HG03460 (cell line): Measurements from ENCODE around the gene ATP2B3.
"Not testable (repeated sequence)": the region's sequence is repeated elsewhere in the genome, so short reads cannot be mapped to it uniquely, and the experiment has no call there.

Experiments used
- ATAC-seq: cut with Tn5 transposase; IDR thresholded peaks from one replicate; pipeline ENCODE4 v1.9.1; 2021; ENCODE audit not compliant: unreplicated experiment

ATP2B3 gene

DNA sequence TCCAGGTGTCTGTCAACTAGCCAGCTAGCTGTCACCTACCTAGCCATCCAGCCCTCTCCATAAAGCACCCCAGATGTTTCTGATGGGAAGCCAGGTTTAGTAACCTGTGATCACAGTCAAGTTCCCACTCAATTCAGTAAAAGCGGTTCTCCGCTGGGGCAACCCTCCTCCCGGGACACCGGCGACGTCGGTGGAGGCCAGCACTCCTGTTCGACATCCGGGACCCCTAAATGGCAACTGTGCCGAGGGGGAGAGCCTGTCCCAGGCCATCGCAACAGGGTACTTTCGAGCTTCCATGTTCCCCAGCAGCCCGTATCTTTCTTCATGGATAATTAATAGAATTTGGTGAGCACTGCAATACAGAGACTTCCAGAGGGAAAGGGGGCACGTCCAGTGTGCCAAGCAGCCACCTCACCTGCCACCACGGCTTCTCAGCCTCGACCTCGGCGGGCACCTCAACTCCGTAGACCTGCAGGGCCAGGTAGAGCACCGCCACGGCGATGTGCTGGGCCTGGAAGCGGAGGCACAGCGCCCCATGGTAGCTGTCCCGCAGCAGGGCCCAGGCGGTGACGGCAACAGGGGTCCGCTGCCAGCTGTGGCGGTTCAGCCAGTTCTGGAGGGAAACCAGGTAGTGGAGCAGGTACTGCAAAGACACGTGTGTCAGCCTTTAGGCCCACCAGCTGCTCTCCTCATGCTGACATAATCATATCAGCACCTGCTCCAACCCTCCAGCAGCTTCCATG is 74.8 kb downstream of the ATP2B3 start:
- no peak for ATAC-seq

DNA sequence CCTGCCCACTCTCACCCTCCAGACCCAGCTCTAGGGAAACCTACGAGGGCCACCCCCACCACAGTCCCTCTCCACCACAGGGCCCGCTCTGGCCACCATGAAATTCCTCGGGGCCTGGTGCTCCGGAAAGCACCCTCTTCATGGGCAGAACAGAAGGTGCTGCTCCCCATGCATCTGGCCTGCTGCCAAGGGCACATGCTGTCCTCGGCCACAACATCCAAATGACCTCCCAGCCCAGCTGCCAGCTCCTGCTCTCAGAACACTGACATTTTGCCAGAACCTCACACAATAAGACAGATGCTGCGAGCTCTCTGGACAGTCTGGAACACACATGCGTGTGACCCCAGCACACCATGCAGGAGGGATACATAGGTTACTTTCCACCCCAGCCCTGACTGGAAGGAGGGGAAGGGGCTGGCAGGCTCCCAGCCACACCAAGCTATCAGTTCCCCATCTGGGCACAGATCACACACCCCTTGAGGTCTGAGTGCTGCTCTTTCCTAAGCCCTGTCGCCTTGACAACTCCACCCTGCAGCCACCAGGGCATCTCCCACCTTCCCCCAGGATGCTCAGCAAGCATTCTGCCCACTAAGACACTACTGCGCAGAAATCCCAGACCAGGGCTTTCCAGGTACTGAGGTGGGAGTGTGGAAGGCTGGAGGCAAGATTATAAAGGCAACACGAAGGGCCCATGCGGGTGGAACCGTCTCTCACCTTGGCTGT is 75.7 kb downstream of the ATP2B3 start:
- no peak for ATAC-seq

DNA sequence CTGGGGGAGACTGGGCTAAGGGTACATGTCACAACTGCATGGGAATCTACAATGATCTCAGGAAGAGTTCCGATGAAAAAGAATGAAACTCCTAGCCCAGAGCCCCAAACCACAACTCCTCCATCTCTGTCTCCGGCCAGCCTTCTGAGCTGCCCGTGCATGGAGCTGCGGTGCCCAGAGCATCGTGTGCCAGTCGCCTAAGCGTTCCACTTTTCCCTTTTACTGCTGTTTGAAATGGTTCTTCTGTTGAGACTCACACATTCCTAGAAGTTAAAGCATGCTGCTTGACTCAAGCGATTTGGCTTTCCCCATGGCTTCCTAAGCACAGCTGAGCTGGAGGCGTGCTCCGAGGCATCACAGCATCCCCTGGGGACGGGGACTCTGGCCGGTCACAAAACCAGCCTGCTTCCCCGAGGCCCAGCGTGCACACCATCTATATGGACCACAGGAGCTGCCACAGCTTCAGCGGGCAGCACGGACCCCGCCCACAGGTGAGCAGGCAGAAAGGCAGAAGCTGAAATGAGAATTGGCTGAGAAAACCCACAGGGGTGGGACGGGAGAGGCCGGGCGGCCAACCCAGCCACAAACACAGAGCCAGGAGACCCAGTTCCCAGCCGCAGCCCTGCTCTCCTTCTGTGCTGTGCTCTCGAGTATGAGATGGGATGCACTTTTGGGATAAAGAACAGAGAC is 76.5 kb downstream of the ATP2B3 start:
- ATAC-seq, result no peak

DNA sequence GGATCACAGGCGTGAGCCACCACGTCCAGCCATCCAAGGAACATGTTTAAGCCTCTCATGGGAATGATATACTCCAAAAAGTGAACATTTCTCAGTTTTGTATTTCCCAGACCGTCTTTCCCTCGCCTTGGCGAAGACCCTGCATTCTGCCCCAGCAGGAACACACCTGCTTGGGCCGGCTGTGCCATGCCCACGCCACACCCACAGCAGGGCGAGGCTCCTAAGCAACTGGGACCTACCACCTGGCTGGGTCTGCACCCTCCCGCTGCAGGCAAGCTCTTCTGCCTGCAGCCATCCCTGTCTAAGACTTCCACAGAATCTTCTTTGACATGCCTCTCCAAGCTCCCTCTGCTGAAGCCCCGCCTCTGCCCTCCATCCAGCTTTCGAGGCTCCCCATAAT is 77.9 kb downstream of the ATP2B3 start:
- no peak for ATAC-seq

- ATAC-seq, result no peak
These were observed 78.7 kb downstream of the ATP2B3 start for GRCh38 chrX:153595859-153596857.

DNA sequence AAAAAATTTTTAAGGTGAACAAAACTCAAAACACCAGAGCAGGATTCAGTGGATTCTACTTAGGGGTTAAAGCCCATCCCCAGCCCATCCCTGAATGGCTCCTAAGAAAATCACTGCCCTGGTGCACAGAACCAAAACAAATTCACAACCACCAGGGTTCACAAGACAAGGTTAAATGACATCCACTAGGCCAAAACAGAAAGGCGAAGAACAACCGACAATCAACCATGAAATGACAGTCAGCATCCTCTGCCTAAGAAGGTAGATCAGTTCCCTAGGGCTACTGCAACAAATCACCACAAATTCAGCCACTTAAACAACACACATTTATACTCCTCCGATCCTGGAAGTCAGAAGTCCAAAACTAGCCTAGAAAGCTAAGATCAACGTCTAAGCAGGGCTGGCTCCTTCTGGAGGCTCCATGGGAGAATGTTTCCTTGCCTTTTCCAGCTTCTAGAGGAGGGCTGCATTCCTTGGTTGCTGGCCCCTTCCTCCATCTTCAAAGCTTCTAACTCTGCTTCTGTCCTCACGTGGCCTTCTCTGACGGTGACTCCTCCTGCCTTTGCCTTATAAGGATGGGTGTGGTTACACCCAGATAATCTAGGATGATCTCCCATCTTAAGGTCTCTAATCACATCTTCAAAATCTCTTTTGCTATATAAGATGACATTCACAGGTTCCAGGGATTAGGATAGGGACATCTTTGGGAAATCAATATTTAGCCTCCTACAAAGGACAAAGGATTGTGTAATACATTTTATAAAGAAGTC is 79.7 kb downstream of the ATP2B3 start:
- ATAC-seq, result no peak

- ATAC-seq, result peak; percentile 56
These were observed 81.2 kb downstream of the ATP2B3 start, which contains the start of gene CCNQ for GRCh38 chrX:153598541-153599191. TSS of gene CCNQ (minus strand) at chrX:153599139. CDS start at chrX:153599073, 66 bp downstream.

- ATAC-seq, result peak; percentile 79
These were observed 82.0 kb downstream of the ATP2B3 start for GRCh38 chrX:153599192-153600031.

DNA sequence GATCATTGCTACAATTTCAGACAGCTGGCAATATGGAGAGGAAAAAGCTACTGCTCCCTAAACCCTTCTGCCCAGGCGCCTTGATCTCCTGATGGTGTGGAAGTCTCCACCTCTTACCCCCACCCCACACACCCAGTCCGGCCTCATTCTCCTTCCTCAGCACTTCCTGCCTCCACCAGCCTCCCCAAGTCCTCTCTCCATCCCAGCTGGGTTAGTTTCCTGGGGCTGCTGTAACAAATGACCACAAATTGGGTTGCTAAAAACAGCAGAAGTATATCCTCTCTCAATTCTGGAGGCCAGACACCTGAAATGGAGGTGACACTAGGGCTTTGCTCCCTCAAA is 82.6 kb downstream of the ATP2B3 start:
- no peak for ATAC-seq

GRCh38 chrX:153600921-153601320 is 83.5 kb downstream of the ATP2B3 start:
- ATAC-seq, result no peak

- ATAC-seq, result no peak
These were observed 84.2 kb downstream of the ATP2B3 start for GRCh38 chrX:153601511-153602110.

GRCh38 chrX:153602601-153603000 is 85.2 kb downstream of the ATP2B3 start:
- no peak for ATAC-seq

DNA sequence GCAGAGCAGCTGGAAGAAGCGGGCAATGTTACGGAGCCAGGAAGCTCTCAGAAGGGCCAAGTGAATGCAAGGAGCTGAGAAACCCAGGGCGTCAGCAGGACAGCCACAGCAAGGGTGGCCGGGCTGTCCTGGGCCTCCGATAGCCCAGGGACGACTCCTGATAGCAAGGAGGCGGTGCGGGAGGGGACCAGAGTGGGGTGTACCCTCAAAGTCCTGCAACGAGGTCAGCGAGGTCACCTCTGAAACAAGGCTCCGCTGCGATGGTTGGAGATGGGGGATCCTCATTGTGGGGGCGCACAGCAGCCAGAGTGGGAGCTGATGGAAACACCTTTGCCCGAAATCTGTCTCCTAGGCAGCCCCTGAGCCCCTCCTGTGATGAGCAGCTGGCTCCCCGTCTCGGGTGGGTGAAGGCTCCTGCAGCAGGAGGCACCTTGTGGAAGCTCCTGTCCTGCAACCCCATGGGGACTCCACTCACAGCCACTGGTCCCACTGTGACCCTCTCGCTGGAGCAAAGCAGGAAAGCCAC is 85.8 kb downstream of the ATP2B3 start:
- no peak for ATAC-seq

DNA sequence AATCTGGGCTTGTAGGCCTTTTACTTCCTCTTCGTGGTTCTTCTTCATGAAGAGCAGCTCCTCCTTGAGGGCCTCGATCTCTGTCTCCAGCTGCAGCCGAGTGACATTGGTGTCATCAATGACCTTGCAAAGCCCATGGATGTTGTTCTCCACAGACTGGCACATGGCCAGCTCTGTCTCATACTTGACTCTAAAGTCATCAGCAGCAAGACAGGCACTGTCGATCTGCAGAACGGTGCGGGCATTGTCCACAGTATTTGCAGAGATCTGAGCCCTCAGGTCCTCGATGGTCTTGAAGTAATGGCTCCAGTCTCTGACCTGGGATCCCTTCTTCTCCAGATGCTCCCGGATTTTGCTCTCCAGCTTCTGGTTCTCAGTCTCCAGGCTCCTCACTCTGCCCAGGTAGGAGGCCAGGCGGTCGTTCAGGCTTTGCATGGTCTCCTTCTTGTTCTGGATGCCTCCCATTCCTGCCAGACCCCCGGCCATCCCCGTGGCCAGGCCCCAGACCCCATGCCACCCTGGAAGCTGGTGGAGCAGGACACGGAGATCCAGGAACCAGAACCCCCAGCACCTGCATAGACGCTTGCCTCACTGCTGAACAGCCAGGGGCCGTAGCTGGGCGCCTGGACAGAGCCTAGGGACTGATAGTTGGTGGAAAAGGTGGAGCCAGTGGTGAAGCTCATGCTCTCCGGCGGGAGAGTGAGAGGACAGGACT is 87.4 kb downstream of the ATP2B3 start:
- ATAC-seq, result not testable (repeated sequence)

- no peak for ATAC-seq
These were observed 89.1 kb downstream of the ATP2B3 start for GRCh38 chrX:153606503-153606902.

DNA sequence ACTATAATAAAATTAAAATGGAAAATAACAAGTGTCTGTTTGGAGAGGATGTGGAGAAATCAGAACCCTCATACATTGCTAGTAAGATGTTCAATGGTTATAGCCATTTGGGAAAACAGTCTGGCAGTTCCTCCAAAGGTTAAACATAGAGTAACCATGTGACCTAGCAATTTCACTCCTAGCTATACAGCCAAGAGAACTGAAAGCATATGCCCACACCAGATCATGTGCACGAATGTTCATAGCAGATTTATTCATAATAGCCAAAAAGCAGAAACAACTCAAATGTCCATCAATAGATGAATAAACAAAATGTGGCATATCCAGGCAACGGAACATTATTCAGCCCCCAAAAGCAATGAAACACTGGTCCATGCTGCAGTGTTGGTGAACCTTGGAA is 90.9 kb downstream of the ATP2B3 start:
- ATAC-seq, result no peak

GRCh38 chrX:153608806-153609205 is 91.4 kb downstream of the ATP2B3 start:
- ATAC-seq, result no peak
